Renal cortex interstitium (tissue), 11 donors: ENCODE measurements around the gene GIMAP4. TPM values are rescaled to one million over a fixed set of nuclear protein-coding genes. Genes with fewer than 3 reads are reported as not detected.

Source experiments
- DNase-seq, 11 donors: peaks; one replicate each; pipeline ENCODE4 v3.0.0-alpha.2; 2013; ENCODE audit warnings: low read depth in 9 of 11, low spot score in 4 of 11; ENCODE audit errors: extremely low read depth in 1 of 11
- polyA plus RNA-seq, 3 donors: library from polyadenylated mRNA; unstranded; fragments of 120-200 nt; gene quantifications; one replicate each; pipeline ENCODE4 v1.2.1, GENCODE V29; 2013; ENCODE audit not compliant: insufficient read length in 3 of 3

GIMAP4 gene
- polyA plus RNA-seq, 3 donors = 21.2 to 27.5 (median 23.4) TPM

DNA sequence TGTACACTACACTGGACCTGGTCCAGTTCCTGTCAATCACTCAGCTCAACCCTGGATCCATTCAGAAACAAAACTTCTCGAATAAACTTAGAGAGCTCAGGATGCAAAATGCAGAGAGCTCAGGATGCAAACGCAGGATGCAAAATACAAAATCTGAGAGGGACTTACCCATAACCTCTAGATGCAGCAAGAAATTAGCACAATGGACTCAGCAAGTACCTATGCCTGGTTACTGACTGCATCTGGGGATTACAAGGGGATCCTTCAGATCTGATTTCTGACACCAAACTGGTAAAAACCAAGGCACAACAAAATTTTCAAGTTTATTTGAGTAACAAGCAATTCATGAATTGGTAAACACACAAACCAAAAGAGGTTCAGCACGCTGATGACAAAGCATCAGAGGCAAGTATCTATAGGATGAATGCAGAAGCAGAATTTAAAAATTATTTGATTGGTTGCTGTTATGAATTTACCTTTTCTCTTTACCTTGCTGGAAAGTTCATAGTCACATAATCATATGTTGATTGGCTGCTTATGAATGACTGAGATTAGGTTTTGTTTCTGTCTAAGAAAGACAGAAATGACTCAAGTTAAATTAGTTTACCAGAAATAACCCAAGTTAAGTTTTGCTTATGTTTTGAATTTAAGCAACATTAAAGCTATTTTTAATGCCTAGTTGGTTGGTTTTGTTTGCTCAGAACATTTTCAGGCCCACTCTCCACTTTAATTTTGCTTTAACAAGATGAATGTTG lies 53.6 kb downstream of the GIMAP4 start:
- DNase-seq = no peak

DNA sequence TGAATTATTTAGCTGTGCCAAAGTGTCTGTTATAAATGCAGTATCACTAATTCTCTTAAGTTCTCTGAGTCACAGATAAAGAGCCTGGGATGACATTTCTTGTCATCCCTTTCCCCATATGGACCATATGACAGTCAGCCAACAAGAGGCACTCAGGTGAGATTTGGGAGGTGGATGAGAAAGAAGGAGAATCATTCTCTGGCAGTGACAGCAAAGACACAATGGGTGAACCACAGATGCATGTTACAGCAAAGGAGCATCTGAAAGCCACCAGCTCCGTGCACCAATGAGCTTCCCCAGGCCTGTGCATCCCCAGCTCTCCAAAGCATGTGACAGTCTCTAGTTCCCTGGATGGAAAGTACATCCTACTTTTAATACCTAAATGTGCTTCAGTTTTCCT lies 54.2 kb downstream of the GIMAP4 start:
- no peak for DNase-seq

Other genes with a start within 250 kb of the GIMAP4 start
- 10 to 100 TPM; 21.9 to 30.2 (median 24.6) TPM for gene LRRC61, start 244.0 kb upstream of the GIMAP4 start, polyA plus RNA-seq
- 1 to 10 TPM; 6.6 to 9.7 (median 9.5) TPM for gene ACTR3C, start 243.8 kb upstream of the GIMAP4 start, polyA plus RNA-seq
- 10 to 100 TPM; 37.9 to 63.1 (median 53.5) TPM for gene RARRES2, start 225.8 kb upstream of the GIMAP4 start, polyA plus RNA-seq
- 100 to 1,000 TPM in 2 of 3 donors, 10 to 100 TPM in 1; 80.5 to 110 (median 109) TPM for gene REPIN1, start 198.6 kb upstream of the GIMAP4 start, polyA plus RNA-seq
- 1 to 10 TPM; 3.8 to 7.0 (median 7.0) TPM for gene ZNF775, start 188.1 kb upstream of the GIMAP4 start, polyA plus RNA-seq
- gene GIMAP8, start 116.8 kb upstream of the GIMAP4 start, polyA plus RNA-seq = 10 to 100 TPM in 1 of 3 donors, 1 to 10 TPM in 2; 7.1 to 10.4 (median 9.4) TPM
- 10 to 100 TPM; 10.3 to 15.7 (median 14.3) TPM for gene GIMAP7, start 52.5 kb upstream of the GIMAP4 start, polyA plus RNA-seq
- 10 to 100 TPM; 13.0 to 16.3 (median 14.6) TPM for gene GIMAP6, start 65.0 kb downstream of the GIMAP4 start, polyA plus RNA-seq
- 1 to 10 TPM; 6.4 to 7.9 (median 6.9) TPM for gene GIMAP2, start 118.3 kb downstream of the GIMAP4 start, polyA plus RNA-seq
- gene GIMAP1, start 149.2 kb downstream of the GIMAP4 start, polyA plus RNA-seq = 1 to 10 TPM; 2.1 to 2.3 (median 2.3) TPM
- 1 to 10 TPM; 3.2 to 5.9 (median 5.5) TPM for gene GIMAP5, start 170.0 kb downstream of the GIMAP4 start, polyA plus RNA-seq
- 10 to 100 TPM; 76.2 to 83.6 (median 79.8) TPM for gene TMEM176B, start 233.0 kb downstream of the GIMAP4 start, polyA plus RNA-seq
- 10 to 100 TPM; 76.3 to 96.6 (median 84.6) TPM for gene TMEM176A, start 233.4 kb downstream of the GIMAP4 start, polyA plus RNA-seq